AG10803 (cell line): ENCODE measurements around the gene ASF1B.
A peak's percentile ranks its signal among the peaks of the same experiment; 100 is the strongest.

Experiments
- DNase-seq: peaks from one replicate; pipeline ENCODE4 v3.0.0; 2010; ENCODE audit warnings: low read depth
- H3K4me3 ChIP-seq: 2 replicates; pipeline ENCODE4 v1.5.1; 2011; ENCODE audit warnings: mild to moderate bottlenecking, low read length, control low read depth
- CTCF ChIP-seq: conservative IDR thresholded peaks from 2 replicates; pipeline ENCODE4 v1.5.1; 2011; ENCODE audit warnings: mild to moderate bottlenecking, low read length, control low read depth, inconsistent platforms

ASF1B gene

GRCh38 chr19:14089662-14090508, 46.5 kb downstream of the ASF1B start:
- TF ChIP-seq CTCF: no peak
- peak; percentile 72 for DNase-seq
- H3K4me3 ChIP-seq: peak overlapping the region; percentile 61

- peak overlapping the region; percentile 52 for H3K4me3 ChIP-seq
- peak; percentile 19; the same call in 1 of the 2 replicates for TF ChIP-seq CTCF
- no peak for DNase-seq
These were observed 47.1 kb downstream of the ASF1B start for GRCh38 chr19:14089412-14089661.

GRCh38 chr19:14088634-14089411, 47.6 kb downstream of the ASF1B start:
- H3K4me3 ChIP-seq: peak overlapping the region; percentile 52
- no peak for DNase-seq
- TF ChIP-seq CTCF: no peak

- TF ChIP-seq CTCF: no peak
- no peak overlapping the region for H3K4me3 ChIP-seq
- DNase-seq: no peak
These were observed 50.3 kb downstream of the ASF1B start for GRCh38 chr19:14086098-14086497.

GRCh38 chr19:14085309-14085995, 50.9 kb downstream of the ASF1B start, which contains the start of gene C19orf67:
TSS of gene C19orf67 (minus strand) at chr19:14085783. CDS start at chr19:14085627, 156 bp downstream.
- no peak for DNase-seq

GRCh38 chr19:14082675-14082960, 53.8 kb downstream of the ASF1B start:
- H3K4me3 ChIP-seq: no peak overlapping the region
- no peak for TF ChIP-seq CTCF

More at GRCh38 chr19:14085309-14085995, 50.9 kb downstream of the ASF1B start, which contains the start of gene C19orf67:
- TF ChIP-seq CTCF: no peak
- no peak within 1 kb of the TSS for H3K4me3 ChIP-seq

More at GRCh38 chr19:14082675-14082960, 53.8 kb downstream of the ASF1B start:
- no peak for DNase-seq
